PFSK-1 (cell line): ENCODE results near the gene MAN1C1.

ENCODE experiments used
- TAF1 ChIP-seq: IDR thresholded peaks from 2 replicates; pipeline ENCODE4 v1.6.1; 2012; ENCODE audit warnings: low read length, control low read depth, borderline replicate concordance; ENCODE audit not compliant: insufficient read depth
- TF ChIP-seq, protein P1 (sequence below), 2 experiments: IDR thresholded peaks; 2 replicates each; pipeline versions ENCODE4 v1.6.1 to v1.8.0; 2011 to 2012; ENCODE audit warnings: low read depth in 2 of 2, low read length in 2 of 2, control low read depth in 1 of 2, inconsistent platforms in 1 of 2, mild to moderate bottlenecking in 1 of 2, moderate library complexity in 1 of 2; ENCODE audit not compliant: insufficient read depth in 1 of 2

DNA sequence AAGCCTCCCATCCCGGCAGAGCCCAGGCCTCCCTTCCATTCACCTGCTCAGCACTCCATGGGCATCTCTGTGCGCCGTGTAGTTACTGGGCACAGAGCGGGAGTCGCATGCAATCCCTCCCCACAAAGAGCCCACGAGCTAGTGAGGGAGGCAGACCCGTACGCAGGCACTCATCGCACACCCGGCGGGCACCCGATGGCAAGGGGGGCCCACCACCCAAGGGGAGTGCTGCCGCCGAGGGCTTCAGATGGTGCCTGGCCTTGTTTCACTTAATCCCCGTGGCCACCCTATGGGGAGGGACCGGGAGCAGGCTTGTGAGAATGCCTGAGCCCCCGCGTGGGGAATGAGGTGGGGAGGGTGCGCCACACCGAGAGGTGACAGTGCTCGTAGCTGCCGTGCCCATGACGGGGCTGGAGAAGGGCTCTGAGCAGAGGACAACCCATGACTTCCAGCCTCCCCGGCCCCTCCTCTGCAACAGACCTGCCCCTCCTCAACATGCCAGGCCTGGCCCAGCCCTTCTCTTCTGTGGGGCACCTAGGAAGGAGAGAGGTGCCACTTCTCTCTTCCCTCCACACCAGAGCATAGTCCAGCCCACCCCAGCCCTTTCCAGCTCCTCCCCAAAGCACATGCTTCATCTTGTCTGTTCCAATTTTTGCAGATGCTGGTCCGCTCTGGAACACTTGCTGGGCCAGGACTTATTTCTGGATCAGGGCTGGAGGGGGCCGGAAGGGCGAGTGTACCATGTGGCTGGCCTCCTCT lies 153.2 kb downstream of the MAN1C1 start:
- TF ChIP-seq, protein P1, sequence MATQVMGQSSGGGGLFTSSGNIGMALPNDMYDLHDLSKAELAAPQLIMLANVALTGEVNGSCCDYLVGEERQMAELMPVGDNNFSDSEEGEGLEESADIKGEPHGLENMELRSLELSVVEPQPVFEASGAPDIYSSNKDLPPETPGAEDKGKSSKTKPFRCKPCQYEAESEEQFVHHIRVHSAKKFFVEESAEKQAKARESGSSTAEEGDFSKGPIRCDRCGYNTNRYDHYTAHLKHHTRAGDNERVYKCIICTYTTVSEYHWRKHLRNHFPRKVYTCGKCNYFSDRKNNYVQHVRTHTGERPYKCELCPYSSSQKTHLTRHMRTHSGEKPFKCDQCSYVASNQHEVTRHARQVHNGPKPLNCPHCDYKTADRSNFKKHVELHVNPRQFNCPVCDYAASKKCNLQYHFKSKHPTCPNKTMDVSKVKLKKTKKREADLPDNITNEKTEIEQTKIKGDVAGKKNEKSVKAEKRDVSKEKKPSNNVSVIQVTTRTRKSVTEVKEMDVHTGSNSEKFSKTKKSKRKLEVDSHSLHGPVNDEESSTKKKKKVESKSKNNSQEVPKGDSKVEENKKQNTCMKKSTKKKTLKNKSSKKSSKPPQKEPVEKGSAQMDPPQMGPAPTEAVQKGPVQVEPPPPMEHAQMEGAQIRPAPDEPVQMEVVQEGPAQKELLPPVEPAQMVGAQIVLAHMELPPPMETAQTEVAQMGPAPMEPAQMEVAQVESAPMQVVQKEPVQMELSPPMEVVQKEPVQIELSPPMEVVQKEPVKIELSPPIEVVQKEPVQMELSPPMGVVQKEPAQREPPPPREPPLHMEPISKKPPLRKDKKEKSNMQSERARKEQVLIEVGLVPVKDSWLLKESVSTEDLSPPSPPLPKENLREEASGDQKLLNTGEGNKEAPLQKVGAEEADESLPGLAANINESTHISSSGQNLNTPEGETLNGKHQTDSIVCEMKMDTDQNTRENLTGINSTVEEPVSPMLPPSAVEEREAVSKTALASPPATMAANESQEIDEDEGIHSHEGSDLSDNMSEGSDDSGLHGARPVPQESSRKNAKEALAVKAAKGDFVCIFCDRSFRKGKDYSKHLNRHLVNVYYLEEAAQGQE (IDR thresholded peaks at IDR 0.05; ENCODE audit: insufficient read depth in 1 of 2, low read depth in 2 of 2, low read length in 2 of 2), result no peak
- TF ChIP-seq TAF1, result no peak
